IgD-negative memory B cell (primary cell): Measurements from ENCODE around the gene CCRL2. TPM values are rescaled to one million over a fixed set of nuclear protein-coding genes. Genes with fewer than 3 reads are reported as not detected.
"Not testable (repeated sequence)": the region's sequence is repeated elsewhere in the genome, so short reads cannot be mapped to it uniquely, and the experiment has no call there.

Experiments used
- H3K27ac Mint-ChIP-seq, 3 donors: one replicate each; pipeline ENCODE4 v1.8.0; 2020 to 2022; ENCODE audit warnings: mild to moderate bottlenecking in 3 of 3, mixed read lengths in 3 of 3, moderate library complexity in 1 of 3
- H3K27me3 Mint-ChIP-seq: one replicate; pipeline ENCODE4 v1.8.0; 2021; ENCODE audit warnings: mixed read lengths
- H3K36me3 Mint-ChIP-seq: one replicate; pipeline ENCODE4 v1.8.0; 2020; ENCODE audit warnings: mild to moderate bottlenecking, mixed read lengths
- H3K4me1 Mint-ChIP-seq, 3 donors: one replicate each; pipeline ENCODE4 v1.8.0; 2020 to 2022; ENCODE audit warnings: mixed read lengths in 3 of 3, mild to moderate bottlenecking in 1 of 3
- H3K4me3 Mint-ChIP-seq, 4 donors: one replicate each; pipeline ENCODE4 v1.8.0; 2020 to 2022; ENCODE audit warnings: mild to moderate bottlenecking in 4 of 4, mixed read lengths in 4 of 4, moderate library complexity in 3 of 4
- H3K9me3 Mint-ChIP-seq, 3 donors: one replicate each; pipeline ENCODE4 v1.8.0; 2020 to 2021; ENCODE audit warnings: mixed read lengths in 3 of 3, mild to moderate bottlenecking in 1 of 3
- polyA plus RNA-seq: library from polyadenylated mRNA; unstranded; fragments of 300-500 nt; fragmentation: Illumina TruSeq; gene quantifications from one replicate; pipeline ENCODE4 v1.2.3, GENCODE V29; 2021

CCRL2 gene
- polyA plus RNA-seq, 1 donor from 2014 or later = 1.3 TPM

GRCh38 chr3:46422617-46423016 lies 15.6 kb downstream of the CCRL2 start:
- no peaks in the 10 kb centered on the region for H3K27me3 Mint-ChIP-seq
- no peaks in the 10 kb centered on the region for H3K9me3 Mint-ChIP-seq
- H3K4me3 Mint-ChIP-seq = no peak overlapping the region
- no peaks in the 10 kb centered on the region for H3K4me1 Mint-ChIP-seq
- H3K36me3 Mint-ChIP-seq = no peaks in the 10 kb centered on the region
- no peak overlapping the region for H3K27ac Mint-ChIP-seq

- no peaks in the 10 kb centered on the region for H3K4me1 Mint-ChIP-seq
Observed at GRCh38 chr3:46423588-46423987, 16.5 kb downstream of the CCRL2 start.

DNA sequence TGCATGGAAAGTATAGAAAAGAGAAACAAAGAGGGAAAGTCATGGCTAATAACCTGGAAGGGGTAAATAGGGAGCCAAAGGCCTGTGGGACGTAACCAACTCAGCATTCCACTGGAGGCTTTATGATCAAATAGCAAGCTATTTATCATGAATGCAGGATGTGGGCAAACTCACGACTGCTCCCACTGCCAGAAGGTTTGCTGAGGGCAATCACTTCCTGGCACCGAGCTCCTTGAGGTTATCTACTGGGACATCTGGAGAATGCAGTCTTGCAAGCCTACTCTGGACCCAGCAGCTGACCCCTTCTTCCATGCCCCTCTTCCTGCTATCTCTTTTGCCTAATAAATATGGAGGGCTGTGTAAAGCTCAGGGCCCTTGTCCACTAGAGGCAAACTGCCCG lies 19.4 kb downstream of the CCRL2 start:
- H3K36me3 Mint-ChIP-seq, H3K27me3 Mint-ChIP-seq, H3K27ac Mint-ChIP-seq, H3K4me1 Mint-ChIP-seq, H3K9me3 Mint-ChIP-seq: not testable (repeated sequence)
- peak overlapping the region in 1 of 4 donors; percentile 33 for H3K4me3 Mint-ChIP-seq

More at GRCh38 chr3:46423588-46423987, 16.5 kb downstream of the CCRL2 start:
- Mint-ChIP-seq H3K27ac (no peak overlapping the region), H3K27me3 (no peaks in the 10 kb centered on the region), H3K4me3 (no peak overlapping the region), H3K36me3 (no peaks in the 10 kb centered on the region), H3K9me3 (no peaks in the 10 kb centered on the region)

DNA sequence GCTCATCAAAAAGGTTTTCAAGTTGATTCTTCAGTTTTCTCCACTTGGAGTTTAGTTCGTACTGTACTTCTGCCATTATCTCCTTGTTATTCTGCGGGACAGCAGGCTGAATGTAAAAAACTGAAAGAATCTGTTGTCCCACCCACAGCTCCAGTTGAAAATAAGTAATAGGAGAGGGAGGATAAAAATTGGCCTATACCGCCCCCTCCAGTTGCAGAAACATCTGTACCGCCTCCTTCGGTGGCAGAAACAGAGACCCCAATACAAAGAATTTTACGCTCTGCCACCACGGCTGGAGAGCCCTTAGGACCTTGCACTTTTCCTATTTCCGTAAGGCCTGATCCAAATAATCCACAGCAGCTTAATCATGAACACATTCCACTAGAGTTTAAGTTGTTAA lies 20.3 kb downstream of the CCRL2 start:
- H3K27ac Mint-ChIP-seq, H3K4me3 Mint-ChIP-seq, H3K4me1 Mint-ChIP-seq, H3K9me3 Mint-ChIP-seq, H3K27me3 Mint-ChIP-seq, H3K36me3 Mint-ChIP-seq: not testable (repeated sequence)

- peaks cover 4% of the 10 kb centered on the region for H3K27me3 Mint-ChIP-seq
Observed at GRCh38 chr3:46427916-46428833, 21.1 kb downstream of the CCRL2 start.

GRCh38 chr3:46429250-46429649 lies 22.2 kb downstream of the CCRL2 start:
- no peaks in the 10 kb centered on the region for H3K4me1 Mint-ChIP-seq
- H3K36me3 Mint-ChIP-seq = no peaks in the 10 kb centered on the region
- H3K9me3 Mint-ChIP-seq = peaks cover 2 to 10% (median 8%) of the 10 kb centered on the region in 3 donors
- H3K27me3 Mint-ChIP-seq = peaks cover 4% of the 10 kb centered on the region
- H3K4me3 Mint-ChIP-seq = no peak overlapping the region
- no peak overlapping the region for H3K27ac Mint-ChIP-seq

More at GRCh38 chr3:46427916-46428833, 21.1 kb downstream of the CCRL2 start:
- Mint-ChIP-seq H3K4me3 (no peak overlapping the region), H3K4me1 (no peaks in the 10 kb centered on the region), H3K9me3 (peaks cover 2 to 10% (median 8%) of the 10 kb centered on the region in 3 donors), H3K36me3 (no peaks in the 10 kb centered on the region), H3K27ac (no peak overlapping the region)

DNA sequence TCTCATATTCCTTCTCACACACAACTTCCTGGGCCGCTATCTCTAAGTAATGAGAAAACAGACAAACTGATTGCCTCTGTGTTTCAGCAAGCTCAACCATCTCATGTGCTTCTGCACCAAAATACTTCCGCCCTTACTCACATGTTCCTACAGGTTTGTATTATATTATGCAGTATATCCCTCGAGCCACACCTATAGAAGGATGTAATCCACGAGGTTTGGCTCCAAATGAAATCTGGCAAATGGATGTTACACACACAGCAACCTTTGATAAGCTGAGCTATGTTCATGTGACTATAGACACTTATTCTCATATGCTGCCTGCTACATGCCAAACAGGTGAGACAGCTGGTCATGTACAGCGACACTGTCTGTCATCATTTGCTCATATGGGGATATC lies 22.6 kb downstream of the CCRL2 start:
- Mint-ChIP-seq H3K9me3 (peaks cover 2 to 10% (median 8%) of the 10 kb centered on the region in 3 donors), H3K4me3 (no peak overlapping the region), H3K36me3 (no peaks in the 10 kb centered on the region), H3K27ac (no peak overlapping the region), H3K27me3 (peaks cover 4% of the 10 kb centered on the region), H3K4me1 (peaks cover 0 to 1% (median 0%) of the 10 kb centered on the region in 3 donors)

GRCh38 chr3:46430879-46431278 lies 23.8 kb downstream of the CCRL2 start:
- not testable (repeated sequence) for H3K27me3 Mint-ChIP-seq, H3K36me3 Mint-ChIP-seq, H3K4me1 Mint-ChIP-seq, H3K4me3 Mint-ChIP-seq, H3K27ac Mint-ChIP-seq
- peaks cover 2 to 10% (median 8%) of the 10 kb centered on the region in 3 donors for H3K9me3 Mint-ChIP-seq

GRCh38 chr3:46431905-46432304 lies 24.8 kb downstream of the CCRL2 start:
- peak overlapping the region in 1 of 4 donors; percentile 29 for H3K4me3 Mint-ChIP-seq
- H3K9me3 Mint-ChIP-seq = peaks cover 2 to 10% (median 8%) of the 10 kb centered on the region in 3 donors
- H3K36me3 Mint-ChIP-seq, H3K27ac Mint-ChIP-seq, H3K4me1 Mint-ChIP-seq, H3K27me3 Mint-ChIP-seq: not testable (repeated sequence)

DNA sequence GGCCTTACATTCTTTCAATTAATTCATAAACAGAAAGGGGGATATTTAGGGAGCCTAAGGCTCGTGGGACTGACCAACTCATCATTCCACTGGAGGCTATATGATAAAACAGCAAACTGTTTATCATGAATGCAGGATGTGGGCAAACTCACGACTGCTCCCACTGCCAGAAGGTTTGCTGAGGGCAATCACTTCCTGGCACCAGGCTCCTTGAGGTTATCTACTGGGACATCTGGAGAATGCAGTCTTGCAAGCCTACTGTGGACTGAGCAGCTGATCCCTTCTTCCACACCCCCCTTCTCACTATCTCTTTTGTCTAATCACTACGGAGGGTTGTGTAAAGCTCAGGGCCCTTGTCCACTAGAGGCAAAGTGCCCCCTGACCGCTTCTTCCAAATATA lies 26.1 kb downstream of the CCRL2 start:
- not testable (repeated sequence) for H3K27ac Mint-ChIP-seq, H3K27me3 Mint-ChIP-seq, H3K4me3 Mint-ChIP-seq, H3K4me1 Mint-ChIP-seq, H3K36me3 Mint-ChIP-seq
- H3K9me3 Mint-ChIP-seq = peaks cover 2 to 10% (median 8%) of the 10 kb centered on the region in 3 donors

DNA sequence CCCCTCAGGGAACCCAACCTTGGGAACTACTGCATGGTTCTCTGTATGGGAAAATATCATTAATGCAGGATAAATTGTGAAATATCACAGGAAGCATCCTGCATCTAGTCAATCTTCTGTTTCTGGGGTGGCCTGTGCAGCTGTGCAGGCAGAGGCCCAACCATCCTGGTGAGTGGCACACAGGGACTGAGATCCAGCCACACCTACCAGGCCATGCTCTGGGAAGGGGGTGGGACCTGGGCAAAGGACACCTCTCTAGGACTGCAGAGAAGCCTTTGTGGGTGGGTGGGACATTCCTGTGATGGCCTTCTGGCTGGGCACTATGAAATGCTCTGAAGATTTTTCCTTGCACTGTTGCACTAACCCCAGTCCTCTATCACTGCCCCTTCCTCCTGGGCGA lies 26.8 kb downstream of the CCRL2 start:
- Mint-ChIP-seq H3K4me1 (peaks cover 0 to 3% (median 0%) of the 10 kb centered on the region in 3 donors), H3K27ac (peak overlapping the region in 1 of 3 donors; percentile 3), H3K36me3 (peaks cover 2% of the 10 kb centered on the region), H3K4me3 (no peak overlapping the region), H3K27me3 (peaks cover 4% of the 10 kb centered on the region), H3K9me3 (peaks cover 2 to 10% (median 8%) of the 10 kb centered on the region in 3 donors)

DNA sequence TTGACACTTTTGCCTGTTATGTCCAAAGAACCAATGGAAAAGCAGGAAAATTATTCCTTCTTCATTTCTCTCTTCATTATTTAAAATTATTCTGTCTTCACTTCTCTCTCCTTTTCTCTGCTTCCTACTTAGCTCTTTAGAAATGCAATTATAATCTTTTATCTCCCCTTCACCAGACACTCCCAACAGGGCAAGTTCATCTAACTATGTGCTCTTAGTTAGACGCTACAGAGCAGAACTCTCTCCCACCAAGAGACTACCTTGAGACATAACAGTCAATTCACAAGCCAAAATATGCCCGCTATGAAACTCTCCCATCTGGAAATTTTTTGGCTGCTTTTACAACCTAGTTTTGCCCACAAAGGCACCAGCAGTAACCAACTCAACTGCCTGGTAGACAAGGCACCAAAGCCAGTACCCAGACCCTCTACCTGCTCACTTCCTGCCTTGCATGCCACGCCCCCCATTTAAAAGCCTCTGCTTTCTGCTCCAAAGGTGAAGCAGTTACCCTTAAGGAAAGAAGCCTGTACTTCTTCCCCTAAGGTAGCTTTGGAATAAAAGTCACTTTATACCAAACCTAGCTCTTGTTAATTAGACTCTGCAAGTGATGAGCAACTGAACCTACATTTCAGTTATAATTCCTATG lies 28.1 kb downstream of the CCRL2 start:
- Mint-ChIP-seq H3K27me3 (peaks cover 3% of the 10 kb centered on the region), H3K4me3 (no peak overlapping the region), H3K4me1 (peaks cover 0 to 5% (median 0%) of the 10 kb centered on the region in 3 donors), H3K27ac (no peak overlapping the region), H3K9me3 (peaks cover 2 to 9% (median 8%) of the 10 kb centered on the region in 3 donors), H3K36me3 (peaks cover 2% of the 10 kb centered on the region)

DNA sequence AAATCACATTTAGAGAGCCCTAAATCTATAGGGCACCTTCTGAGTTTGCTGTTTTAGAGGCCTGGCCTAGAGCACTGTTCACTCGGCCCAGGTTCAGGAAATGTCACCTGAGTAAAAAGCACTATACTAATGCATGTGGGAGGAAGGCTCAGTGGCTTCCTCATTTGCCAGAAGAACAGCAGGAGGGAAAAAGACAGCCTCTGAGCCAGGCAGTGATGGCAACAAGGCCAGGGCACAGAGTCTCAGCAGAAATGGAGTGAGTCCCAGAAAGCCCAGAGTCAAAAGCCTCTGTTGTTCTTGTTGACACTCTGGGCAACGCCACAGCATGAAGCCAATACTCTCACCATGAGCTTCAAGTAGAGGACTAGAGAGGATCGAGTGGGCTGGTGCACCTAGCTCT lies 31.8 kb downstream of the CCRL2 start:
- H3K27ac Mint-ChIP-seq = peak overlapping the region in 2 of 3 donors; percentile 36 to 70
- peaks cover 16 to 26% (median 18%) of the 10 kb centered on the region in 3 donors for H3K4me1 Mint-ChIP-seq
- no peaks in the 10 kb centered on the region for H3K27me3 Mint-ChIP-seq
- peaks cover 4% of the 10 kb centered on the region for H3K36me3 Mint-ChIP-seq
- H3K9me3 Mint-ChIP-seq = no peaks in the 10 kb centered on the region
- H3K4me3 Mint-ChIP-seq = peak overlapping the region in 1 of 4 donors; percentile 58

DNA sequence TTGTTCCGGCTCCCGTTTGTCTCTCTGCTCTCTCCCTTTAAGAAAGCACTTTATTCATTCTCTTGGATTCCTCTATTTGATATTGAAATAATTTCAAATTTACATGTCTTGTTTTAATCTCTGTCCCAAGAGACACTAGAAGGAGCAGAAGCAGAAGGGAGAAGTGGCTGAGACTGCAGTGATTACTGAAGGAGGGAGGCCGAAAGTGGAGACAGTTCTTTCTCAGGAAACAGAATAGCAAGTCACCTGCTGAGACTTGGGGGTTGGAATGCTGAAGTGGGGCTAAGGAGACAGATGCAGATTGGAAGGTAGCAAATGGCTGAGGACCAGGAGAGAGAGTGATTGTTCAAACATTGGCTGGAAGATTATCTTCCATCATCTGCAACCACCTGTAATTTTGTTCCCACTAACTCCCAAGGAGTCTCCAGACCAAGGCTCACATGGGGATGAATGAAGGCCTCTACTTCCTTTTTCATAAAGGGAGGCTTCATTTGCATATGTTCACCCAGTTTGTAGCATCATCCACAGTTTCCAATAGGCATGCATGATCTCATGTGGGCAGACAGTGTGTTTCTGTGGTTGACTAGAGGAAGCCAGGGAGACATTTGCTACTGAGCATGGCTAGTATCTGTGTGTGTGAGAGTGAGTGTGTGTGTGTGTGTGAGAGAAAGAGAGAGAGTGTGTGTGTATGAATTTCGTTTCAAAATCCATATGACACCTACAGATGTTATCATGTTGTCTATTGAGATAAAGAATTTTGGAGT lies 33.7 kb downstream of the CCRL2 start:
- Mint-ChIP-seq H3K27me3 (no peaks in the 10 kb centered on the region), H3K36me3 (peaks cover 2% of the 10 kb centered on the region), H3K9me3 (no peaks in the 10 kb centered on the region), H3K4me1 (peaks cover 16 to 24% (median 18%) of the 10 kb centered on the region in 3 donors), H3K27ac (peak overlapping the region; percentile 16 to 59 (median 23)), H3K4me3 (peak overlapping the region in 3 of 4 donors; percentile 0 to 59 (median 24))
